Sigmoid colon (tissue), 7 donors: ENCODE data around the gene TADA3. TPM values are rescaled to one million over a fixed set of nuclear protein-coding genes. Genes with fewer than 3 reads are reported as not detected.
A peak's percentile ranks its signal among the peaks of the same experiment; 100 is the strongest.

Source experiments
- DNase-seq: peaks from one replicate; pipeline ENCODE4 v3.0.0-alpha.2; 2019
- H3K27ac ChIP-seq, 4 donors: fragments of 200-600 bp; sonication (generic); one replicate each; pipeline ENCODE4 v1.5.1; 2016 to 2019; ENCODE audit warnings: mild to moderate bottlenecking in 1 of 4
- H3K27me3 ChIP-seq, 3 donors: fragments of 200-600 bp; sonication (generic); one replicate each; pipeline ENCODE4 v1.5.1; 2019; ENCODE audit warnings: mild to moderate bottlenecking in 1 of 3
- H3K36me3 ChIP-seq, 4 donors: fragments of 200-600 bp; sonication (generic); one replicate each; pipeline ENCODE4 v1.5.1; 2016 to 2019
- H3K4me1 ChIP-seq, 4 donors: fragments of 200-600 bp; sonication (generic); one replicate each; pipeline ENCODE4 v1.5.1; 2017 to 2019
- H3K4me3 ChIP-seq, 4 donors: fragments of 200-600 bp; sonication (generic); one replicate each; pipeline ENCODE4 v1.5.1; 2017 to 2019; ENCODE audit warnings: mild to moderate bottlenecking in 2 of 4, moderate library complexity in 1 of 4
- H3K9me3 ChIP-seq, 4 donors: fragments of 200-600 bp in 3 of 4; sonication (generic) in 3 of 4; one replicate each; pipeline versions ENCODE4 v1.5.1 to v1.6.1; 2013 to 2019
- EP300 ChIP-seq, 4 donors: sonication (generic); formaldehyde crosslinking; IDR thresholded peaks; one replicate each; pipeline ENCODE4 v1.6.1; 2017; ENCODE audit warnings: antibody characterized with exemption in 4 of 4
- POLR2A ChIP-seq, 2 donors: fragments of 450-650 bp; IDR thresholded peaks; one replicate each; pipeline ENCODE4 v1.6.1; 2016; ENCODE audit warnings: antibody characterized with exemption in 2 of 2, mild to moderate bottlenecking in 2 of 2, moderate library complexity in 2 of 2
- POLR2AphosphoS5 ChIP-seq, 4 donors: sonication (generic); formaldehyde crosslinking; IDR thresholded peaks; one replicate each; pipeline ENCODE4 v1.6.1; 2017; ENCODE audit warnings: antibody characterized with exemption in 4 of 4
- WGBS, 2 donors: extraction: QIAGEN DNeasy Blood & Tissue Kit; methylation state at CpG; one replicate each; pipeline ENCODE4 v1.1.7; 2013; 5-methylcytosine and 5-hydroxymethylcytosine counted together
- intact Hi-C: fragments of 100-400 bp; cut with DNase I; formaldehyde crosslinking; loops from one replicate; pipeline ENCODE4 v1.15.1; 2023
- polyA plus RNA-seq, 3 donors: library from polyadenylated mRNA; stranded (reverse); fragments of 200-250 nt; gene quantifications; one replicate each; pipeline ENCODE4 v1.2.3, GENCODE V29; 2013
- total RNA-seq, 4 donors: library from RNA; depleted of rRNA; stranded (reverse); fragments of >200 nt; gene quantifications; one replicate each; pipeline ENCODE4 v1.1.0, GENCODE V29; 2016
- TF ChIP-seq, protein P1 (sequence below), 4 experiments: fragments of 450-650 bp in 3 of 4; fragments of 200-600 bp in 1 of 4; IDR thresholded peaks; one replicate each; pipeline ENCODE4 v1.5.1; 2016 to 2019; ENCODE audit warnings: antibody characterized with exemption in 4 of 4, mild to moderate bottlenecking in 3 of 4, moderate library complexity in 2 of 4
- donor health status: healthy with polysubstance abuse.
- donor health status: Bipolar disorder and iron deficiency.
- donor health status: healthy.

TADA3 gene, protein sequence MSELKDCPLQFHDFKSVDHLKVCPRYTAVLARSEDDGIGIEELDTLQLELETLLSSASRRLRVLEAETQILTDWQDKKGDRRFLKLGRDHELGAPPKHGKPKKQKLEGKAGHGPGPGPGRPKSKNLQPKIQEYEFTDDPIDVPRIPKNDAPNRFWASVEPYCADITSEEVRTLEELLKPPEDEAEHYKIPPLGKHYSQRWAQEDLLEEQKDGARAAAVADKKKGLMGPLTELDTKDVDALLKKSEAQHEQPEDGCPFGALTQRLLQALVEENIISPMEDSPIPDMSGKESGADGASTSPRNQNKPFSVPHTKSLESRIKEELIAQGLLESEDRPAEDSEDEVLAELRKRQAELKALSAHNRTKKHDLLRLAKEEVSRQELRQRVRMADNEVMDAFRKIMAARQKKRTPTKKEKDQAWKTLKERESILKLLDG
- total RNA-seq (10 to 100 TPM; 53.2 to 72.9 (median 67.6) TPM), polyA plus RNA-seq (10 to 100 TPM; 52.2 to 87.1 (median 78.4) TPM)

DNA sequence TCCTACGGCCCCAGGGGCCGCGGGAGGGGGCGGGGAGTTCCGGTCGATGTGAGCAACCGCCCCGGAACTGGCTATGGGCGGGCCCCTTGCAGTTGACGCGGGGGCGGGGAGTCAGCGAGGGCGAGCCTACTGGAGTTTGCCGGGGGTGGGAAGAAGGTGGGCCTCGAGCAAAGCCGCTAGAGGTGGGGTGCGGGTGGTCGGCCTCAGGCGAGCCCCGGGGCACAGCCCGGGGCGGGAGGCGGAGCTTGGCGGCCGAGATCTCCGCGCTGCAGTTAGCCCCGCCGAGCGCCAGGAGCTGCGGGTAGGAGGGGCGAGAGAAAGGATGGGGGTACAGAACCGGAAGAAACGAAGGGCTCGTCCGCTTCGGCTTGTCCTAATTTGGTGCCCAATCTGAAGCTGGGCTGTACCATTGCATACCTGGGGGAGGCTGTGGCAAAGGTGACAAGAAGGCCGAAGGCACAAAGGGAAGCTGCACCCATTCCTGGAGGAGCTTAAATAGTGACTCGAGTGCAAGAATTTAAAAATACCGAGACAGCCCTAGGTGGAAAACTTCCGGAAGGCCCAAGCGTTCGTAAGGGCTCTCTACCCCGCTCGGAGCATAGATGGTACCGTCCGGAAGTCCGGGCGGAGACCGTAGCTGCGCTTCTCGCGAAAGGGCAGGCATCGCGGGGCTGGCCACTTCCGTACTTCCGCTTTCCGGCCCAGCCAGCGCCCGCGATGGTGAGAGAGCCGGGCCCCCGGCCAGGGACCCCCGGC is at the start of gene TADA3, which contains the start of gene ARPC4:
TADA3 (minus strand) TSS at position 69 of the 756 bp plus-strand sequence. CDS start 1,007 bp downstream, outside the sequence.
ARPC4 (plus strand) TSS at position 678 of the 756 bp plus-strand sequence; CDS start at position 718, 40 bp downstream.
- 0 to 1% methylated on average over 65 of the region's 65 CpGs for WGBS, 2 donors
- TF ChIP-seq, protein P1, sequence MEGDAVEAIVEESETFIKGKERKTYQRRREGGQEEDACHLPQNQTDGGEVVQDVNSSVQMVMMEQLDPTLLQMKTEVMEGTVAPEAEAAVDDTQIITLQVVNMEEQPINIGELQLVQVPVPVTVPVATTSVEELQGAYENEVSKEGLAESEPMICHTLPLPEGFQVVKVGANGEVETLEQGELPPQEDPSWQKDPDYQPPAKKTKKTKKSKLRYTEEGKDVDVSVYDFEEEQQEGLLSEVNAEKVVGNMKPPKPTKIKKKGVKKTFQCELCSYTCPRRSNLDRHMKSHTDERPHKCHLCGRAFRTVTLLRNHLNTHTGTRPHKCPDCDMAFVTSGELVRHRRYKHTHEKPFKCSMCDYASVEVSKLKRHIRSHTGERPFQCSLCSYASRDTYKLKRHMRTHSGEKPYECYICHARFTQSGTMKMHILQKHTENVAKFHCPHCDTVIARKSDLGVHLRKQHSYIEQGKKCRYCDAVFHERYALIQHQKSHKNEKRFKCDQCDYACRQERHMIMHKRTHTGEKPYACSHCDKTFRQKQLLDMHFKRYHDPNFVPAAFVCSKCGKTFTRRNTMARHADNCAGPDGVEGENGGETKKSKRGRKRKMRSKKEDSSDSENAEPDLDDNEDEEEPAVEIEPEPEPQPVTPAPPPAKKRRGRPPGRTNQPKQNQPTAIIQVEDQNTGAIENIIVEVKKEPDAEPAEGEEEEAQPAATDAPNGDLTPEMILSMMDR (IDR thresholded peaks at IDR 0.05) = peak in 3 of 4 experiments; percentile 13 to 23 (median 15)
- TF ChIP-seq POLR2AphosphoS5 (IDR thresholded peaks at IDR 0.05) (peak; percentile 63 to 87 (median 72)), POLR2A (IDR thresholded peaks at IDR 0.05) (peak; percentile 55 to 57), EP300 (IDR thresholded peaks at IDR 0.05) (peak in 1 of 4 donors; percentile 44)
- Histone ChIP-seq H3K4me1 (peaks cover 0 to 40% (median 36%) of the 10 kb centered on the region in 4 donors), H3K27me3 (no peaks in the 10 kb centered on the region), H3K4me3 (peak within 1 kb of the TSS; percentile 60 to 99 (median 84)), H3K27ac (peak within 1 kb of the TSS; percentile 86 to 98 (median 96)), H3K36me3 (peaks cover 6 to 47% (median 16%) of the 10 kb centered on the region in 4 donors), H3K9me3 (no peaks in the 10 kb centered on the region)
- DNase-seq = peak; percentile 96
- intact Hi-C loops = loop anchor here (2.0 to 5.0 kb wide), 2 partner anchors 44 to 60 kb away; partner anchors contain the start of genes BRPF1 and OGG1

DNA sequence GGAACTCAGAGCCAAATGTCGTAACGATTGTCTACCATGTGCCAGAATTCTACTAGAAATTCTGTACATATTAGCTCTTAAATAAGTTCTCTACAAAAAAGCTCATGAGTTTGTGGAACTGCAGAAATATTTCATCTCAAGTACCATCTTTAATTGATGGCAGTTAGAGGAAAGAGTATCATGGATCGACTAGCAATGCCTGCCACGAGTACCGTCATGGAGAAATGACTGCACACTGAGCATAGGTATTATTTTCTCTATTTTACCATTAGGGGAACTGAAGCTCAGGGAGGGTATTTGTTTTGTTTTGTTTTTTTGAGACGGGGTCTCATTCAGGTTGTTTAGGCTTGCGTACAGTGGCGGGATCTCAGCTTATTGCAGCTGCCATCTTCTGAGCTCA is 48.7 kb upstream of the TADA3 start:
- H3K4me3 ChIP-seq = no peak overlapping the region
- no peaks in the 10 kb centered on the region for H3K9me3 ChIP-seq
- peaks cover 6 to 51% (median 14%) of the 10 kb centered on the region in 4 donors for H3K36me3 ChIP-seq
- no peak overlapping the region for H3K27ac ChIP-seq
- H3K27me3 ChIP-seq = no peaks in the 10 kb centered on the region
- H3K4me1 ChIP-seq = peaks cover 0 to 19% (median 12%) of the 10 kb centered on the region in 4 donors
- intact Hi-C loops = loop anchor here (10.0 kb wide), 1 partner anchor 184 kb away; the partner anchor contains the start of gene FANCD2
- TF ChIP-seq, protein P1 (IDR thresholded peaks at IDR 0.05) = no peak
- 83 to 85% methylated on average over 8 of the region's 8 CpGs for WGBS, 2 donors
- DNase-seq = no peak

DNA sequence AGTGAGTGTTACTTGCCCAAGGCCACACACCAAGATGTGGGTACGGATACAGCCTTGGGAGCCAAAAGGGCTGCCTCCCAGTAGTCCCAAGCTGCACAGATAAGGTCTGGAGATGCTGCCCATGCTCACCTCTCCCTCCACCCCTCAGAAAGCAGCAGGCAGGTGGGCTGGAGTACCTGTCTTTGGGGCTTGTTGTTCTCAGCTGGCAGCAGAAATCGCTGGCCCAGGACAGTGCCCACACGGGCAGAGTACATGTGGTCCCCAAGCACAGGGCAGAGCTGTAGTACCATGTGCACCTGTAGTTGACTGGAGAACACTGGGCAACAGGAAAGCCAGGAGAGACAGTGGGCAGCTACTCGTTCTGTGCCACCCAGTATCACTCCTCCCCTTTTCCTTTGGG is 46.6 kb upstream of the TADA3 start:
- intact Hi-C loops = no loop called here
- no peak for DNase-seq
- H3K27me3 ChIP-seq = no peaks in the 10 kb centered on the region

More for the DNA sequence above, 46.6 kb upstream of the TADA3 start:
- 83 to 89% methylated on average over 4 of the region's 4 CpGs for WGBS, 2 donors
- H3K9me3 ChIP-seq = no peaks in the 10 kb centered on the region
- H3K4me1 ChIP-seq = peaks cover 0 to 15% (median 10%) of the 10 kb centered on the region in 4 donors
- TF ChIP-seq, protein P1 (IDR thresholded peaks at IDR 0.05) = no peak
- TF ChIP-seq EP300 (IDR thresholded peaks at IDR 0.05) (no peak), POLR2AphosphoS5 (IDR thresholded peaks at IDR 0.05) (no peak), POLR2A (IDR thresholded peaks at IDR 0.05) (no peak)
- no peak overlapping the region for H3K27ac ChIP-seq
- no peak overlapping the region for H3K4me3 ChIP-seq
- peaks cover 6 to 73% (median 22%) of the 10 kb centered on the region in 4 donors for H3K36me3 ChIP-seq
